GM23338 (cell line): ENCODE results near the gene RAI14. TPM values are rescaled to one million over a fixed set of nuclear protein-coding genes. Genes with fewer than 3 reads are reported as not detected.

ENCODE experiments used
- ATAC-seq: fragments of 200-7000 bp; cut with Tn5 transposase; 3 replicates; pipeline ENCODE4 v1.9.1; 2020
- DNase-seq: peaks from one replicate; pipeline ENCODE4 v3.0.0-alpha.2; 2015; ENCODE audit warnings: low spot score
- H2AFZ ChIP-seq: fragments of 200-600 bp; sonication (generic); 2 replicates; pipeline ENCODE4 v1.8.0; 2016; ENCODE audit warnings: antibody characterized with exemption, mild to moderate bottlenecking, moderate library complexity
- H3F3A ChIP-seq: fragments of 200-600 bp; sonication (generic); replicated peaks from 2 replicates; pipeline ENCODE4 v1.8.0; 2017; ENCODE audit warnings: antibody characterized with exemption, mixed run types, low read depth
- H3K27ac ChIP-seq: fragments of 200-600 bp; sonication (generic); 2 replicates; pipeline ENCODE4 v1.6.1; 2016; ENCODE audit warnings: low read depth
- H3K27me3 ChIP-seq: fragments of 200-600 bp; sonication (generic); 2 replicates; pipeline ENCODE4 v1.8.0; 2016; ENCODE audit warnings: mild to moderate bottlenecking, mixed run types, moderate library complexity; ENCODE audit not compliant: insufficient read depth
- H3K36me3 ChIP-seq: fragments of 200-600 bp; sonication (generic); 2 replicates; pipeline ENCODE4 v1.8.0; 2016; ENCODE audit warnings: mild to moderate bottlenecking; ENCODE audit not compliant: insufficient read depth
- H3K4me1 ChIP-seq: fragments of 200-600 bp; sonication (generic); 2 replicates; pipeline ENCODE4 v1.8.0; 2016; ENCODE audit warnings: mild to moderate bottlenecking, moderate library complexity; ENCODE audit not compliant: insufficient read depth
- H3K4me2 ChIP-seq: fragments of 200-600 bp; sonication (generic); 2 replicates; pipeline ENCODE4 v1.7.1; 2017; ENCODE audit warnings: mixed run types
- H3K4me3 ChIP-seq: fragments of 200-600 bp; sonication (generic); 2 replicates; pipeline ENCODE4 v1.6.1; 2016; ENCODE audit warnings: mixed run types
- H3K79me2 ChIP-seq: fragments of 200-600 bp; sonication (generic); replicated peaks from 2 replicates; pipeline ENCODE4 v1.8.0; 2017; ENCODE audit warnings: mild to moderate bottlenecking; ENCODE audit not compliant: insufficient read depth
- H3K9me2 ChIP-seq: fragments of 200-600 bp; sonication (generic); 2 replicates; pipeline ENCODE4 v1.8.0; 2017; ENCODE audit not compliant: insufficient read depth
- H4K20me1 ChIP-seq: fragments of 200-600 bp; sonication (generic); replicated peaks from 2 replicates; pipeline ENCODE4 v1.8.0; 2017; ENCODE audit warnings: mild to moderate bottlenecking; ENCODE audit not compliant: insufficient read depth
- H3K27ac Mint-ChIP-seq: 2 replicates; pipeline ENCODE4 v1.8.0; 2020; ENCODE audit warnings: inconsistent platforms, mild to moderate bottlenecking, moderate library complexity, mixed read lengths
- H3K27me3 Mint-ChIP-seq: 3 replicates; pipeline ENCODE4 v1.8.0; 2022; ENCODE audit warnings: low read depth, mild to moderate bottlenecking, moderate library complexity, mixed read lengths, inconsistent platforms; ENCODE audit not compliant: insufficient read depth, poor library complexity
- H3K36me3 Mint-ChIP-seq: 3 replicates; pipeline ENCODE4 v1.8.0; 2021; ENCODE audit warnings: low read depth, mild to moderate bottlenecking, inconsistent platforms, moderate library complexity, mixed read lengths
- H3K4me1 Mint-ChIP-seq: 3 replicates; pipeline ENCODE4 v1.8.0; 2020; ENCODE audit warnings: mild to moderate bottlenecking, inconsistent platforms, mixed read lengths
- H3K4me3 Mint-ChIP-seq: 3 replicates; pipeline ENCODE4 v1.8.0; 2021; ENCODE audit warnings: moderate library complexity, mild to moderate bottlenecking, inconsistent platforms, mixed read lengths
- H3K9me3 Mint-ChIP-seq: 3 replicates; pipeline ENCODE4 v1.8.0; 2020; ENCODE audit warnings: moderate library complexity, mild to moderate bottlenecking, inconsistent platforms, mixed read lengths
- CREB1 ChIP-seq: fragments of 250-450 bp; sonication (Bioruptor Pico); IDR thresholded peaks from 2 replicates; pipeline ENCODE4 v1.5.0; 2020; ENCODE audit warnings: low read depth, mild to moderate bottlenecking, moderate library complexity
- CTCF ChIP-seq, 2 experiments: fragments of 200-600 bp in 1 of 2; sonication (generic) in 1 of 2; conservative IDR thresholded peaks; 2 replicates each; pipeline versions ENCODE4 v1.5.1 to v1.6.1; 2016 to 2017; ENCODE audit warnings: antibody characterized with exemption in 2 of 2, low read depth in 2 of 2, mild to moderate bottlenecking in 2 of 2, moderate library complexity in 1 of 2
- ETS1 ChIP-seq: IDR thresholded peaks from 2 replicates; pipeline ENCODE4 v1.6.1; 2016; ENCODE audit warnings: antibody characterized with exemption
- EZH2 ChIP-seq: fragments of 200-600 bp; sonication (generic); IDR thresholded peaks from one replicate; pipeline ENCODE4 v1.8.0; 2017; ENCODE audit warnings: antibody characterized with exemption, mild to moderate bottlenecking, low read depth; ENCODE audit not compliant: unreplicated experiment
- EZH2phosphoT487 ChIP-seq: fragments of 200-600 bp; sonication (generic); IDR thresholded peaks from one replicate; pipeline ENCODE4 v1.8.1; 2018; ENCODE audit warnings: antibody characterized with exemption; ENCODE audit not compliant: unreplicated experiment
- JUNB ChIP-seq: IDR thresholded peaks from one replicate; pipeline ENCODE4 v1.6.1; 2016; ENCODE audit warnings: antibody characterized with exemption; ENCODE audit not compliant: unreplicated experiment
- NANOG ChIP-seq: IDR thresholded peaks from 2 replicates; pipeline ENCODE4 v1.6.1; 2016; ENCODE audit warnings: antibody characterized with exemption, borderline replicate concordance
- POLR2AphosphoS5 ChIP-seq: IDR thresholded peaks from 2 replicates; pipeline ENCODE4 v1.6.1; 2016; ENCODE audit warnings: antibody characterized with exemption, low read depth
- STAT1 ChIP-seq: IDR thresholded peaks from one replicate; pipeline ENCODE4 v1.6.1; 2016; ENCODE audit warnings: antibody characterized with exemption; ENCODE audit not compliant: unreplicated experiment
- ZNF114 ChIP-seq: fragments of 250-450 bp; sonication (Bioruptor Pico); IDR thresholded peaks from 2 replicates; pipeline ENCODE4 v1.5.0; 2020; ENCODE audit warnings: mild to moderate bottlenecking, moderate library complexity
- ZNF331 ChIP-seq: fragments of 250-450 bp; sonication (Bioruptor Pico); IDR thresholded peaks from 2 replicates; pipeline ENCODE4 v1.5.0; 2020; ENCODE audit warnings: low read depth, mild to moderate bottlenecking, moderate library complexity
- ZNF462 ChIP-seq: fragments of 250-450 bp; sonication (Bioruptor Pico); IDR thresholded peaks from 2 replicates; pipeline ENCODE4 v1.5.0; 2020; ENCODE audit warnings: mild to moderate bottlenecking, moderate library complexity
- polyA plus RNA-seq: library from polyadenylated mRNA; unstranded; fragments of >200 nt; fragmentation: Nextera tagmentation; extraction: Ambion mirVana; gene quantifications from 2 replicates; pipeline ENCODE4 v1.2.1, GENCODE V29; 2016
- total RNA-seq: library from RNA; depleted of rRNA; stranded (reverse); fragments of >200 nt; shearing (Covaris generic); gene quantifications from 2 replicates; pipeline ENCODE4 v1.2.3, GENCODE V29; 2014

The RAI14 gene
- total and polyA plus RNA-seq, 2 experiments from 2014 or later: 58.8 to 95.8 TPM

- no peak for TF ChIP-seq CTCF (conservative IDR thresholded peaks at IDR 0.05; ENCODE audit: low read depth in 2 of 2)
- no peak for TF ChIP-seq CREB1
- TF ChIP-seq ZNF114 (CRISPR knock-in tag): no peak
Measured at GRCh38 chr5:34699155-34700077, 43.3 kb downstream of the RAI14 start (continued).

GRCh38 chr5:34700078-34700452 lies 43.9 kb downstream of the RAI14 start:
- Histone ChIP-seq H3K9me2 (no peaks in the 10 kb centered on the region), H3K4me3 (peak overlapping the region; percentile 8; the same call in 1 of the 2 replicates), H3K79me2 (peaks cover 85% of the 10 kb centered on the region), H3F3A (0 out of 2 replicates have a peak, but pooled peaks cover 5% of the 10 kb centered on the region), H4K20me1 (no peaks in the 10 kb centered on the region), H3K36me3 (no peaks in the 10 kb centered on the region), H3K4me2 (peak overlapping the region; percentile 22), H3K27ac (peak overlapping the region; percentile 53), H2AFZ (no peak overlapping the region), H3K27me3 (no peaks in the 10 kb centered on the region), H3K4me1 (peaks cover 75% of the 10 kb centered on the region)
- Mint-ChIP-seq H3K4me1 (peaks cover 72% of the 10 kb centered on the region), H3K36me3 (peaks cover 15% of the 10 kb centered on the region), H3K9me3 (no peaks in the 10 kb centered on the region), H3K27me3 (peaks cover 11% of the 10 kb centered on the region), H3K27ac (peak overlapping the region; percentile 18; the same call in 1 of the 2 replicates), H3K4me3 (peak overlapping the region; percentile 9; the same call in 2 of the 3 replicates)
- ATAC-seq (peak; percentile 7), DNase-seq (no peak)
- TF ChIP-seq CREB1: no peak
- no peak for TF ChIP-seq ZNF331 (CRISPR knock-in tag)
- TF ChIP-seq POLR2AphosphoS5: no peak
- no peak for TF ChIP-seq CTCF (conservative IDR thresholded peaks at IDR 0.05; ENCODE audit: low read depth in 2 of 2)
- no peak for TF ChIP-seq JUNB
- TF ChIP-seq STAT1: no peak
- TF ChIP-seq ETS1: no peak
- TF ChIP-seq ZNF114 (CRISPR knock-in tag): no peak
- no peak for TF ChIP-seq NANOG
- no peak for TF ChIP-seq ZNF462
- TF ChIP-seq EZH2phosphoT487: no peak
- TF ChIP-seq EZH2: no peak
